ENCODE measurements around the gene CCDC61.

Gene CCDC61

GRCh38 chr19:45973553-45974338 is 21.5 kb upstream of the CCDC61 start, which contains the start of gene NOVA2:
Gene NOVA2 (minus strand): TSS chr19:45973865. CDS start chr19:45973351, 514 bp downstream.
- no peak for DNase-seq

GRCh38 chr19:45975306-45976070 is 19.8 kb upstream of the CCDC61 start:
- DNase-seq, result no peak

- no peak for DNase-seq
Measured at GRCh38 chr19:45976178-45976577, 19.1 kb upstream of the CCDC61 start.

- DNase-seq, result no peak
Measured at GRCh38 chr19:45978156-45978555, 17.1 kb upstream of the CCDC61 start.

- DNase-seq, result no peak
Measured at GRCh38 chr19:45981350-45981749, 13.9 kb upstream of the CCDC61 start.

GRCh38 chr19:45985321-45985720 is 9.9 kb upstream of the CCDC61 start:
- DNase-seq, result no peak

GRCh38 chr19:45990113-45990728 is 5.0 kb upstream of the CCDC61 start:
- DNase-seq, result no peak

GRCh38 chr19:45994456-45994997 is 740 bp upstream of the CCDC61 start:
- DNase-seq, result no peak

- DNase-seq, result no peak
Measured at GRCh38 chr19:45995715-45996385, 583 bp downstream of the CCDC61 start.

GRCh38 chr19:45996933-45997332 is 1.7 kb downstream of the CCDC61 start:
- DNase-seq, result no peak

- DNase-seq, result no peak
Measured at GRCh38 chr19:45998834-45999233, 3.6 kb downstream of the CCDC61 start.

- no peak for DNase-seq
Measured at GRCh38 chr19:45999653-46000121, 4.4 kb downstream of the CCDC61 start.

- no peak for DNase-seq
Measured at GRCh38 chr19:46000491-46001246, 5.4 kb downstream of the CCDC61 start.

GRCh38 chr19:46002678-46003275 is 7.5 kb downstream of the CCDC61 start:
- no peak for DNase-seq

- no peak for DNase-seq
Measured at GRCh38 chr19:46006411-46006810, 11.1 kb downstream of the CCDC61 start.

- DNase-seq, result no peak
Measured at GRCh38 chr19:46009530-46010510, 14.6 kb downstream of the CCDC61 start.

GRCh38 chr19:46014534-46014933 is 19.3 kb downstream of the CCDC61 start:
- no peak for DNase-seq

- DNase-seq, result no peak
Measured at GRCh38 chr19:46014941-46015686, 19.8 kb downstream of the CCDC61 start.

GRCh38 chr19:46015687-46016425 is 20.6 kb downstream of the CCDC61 start:
- DNase-seq, result no peak
